ENCODE data around the gene MTCH1. TPM values are rescaled to one million over a fixed set of nuclear protein-coding genes. Genes with fewer than 3 reads are reported as not detected.
"Not testable (repeated sequence)": the region's sequence is repeated elsewhere in the genome, so short reads cannot be mapped to it uniquely, and the experiment has no call there.

The MTCH1 gene
- total RNA-seq, 2 experiments from 2014 or later: 135 to 139 TPM

- H3K9me3 Mint-ChIP-seq; DNase-seq; H3K36me3 Mint-ChIP-seq; H3K4me3 Mint-ChIP-seq; H3K27ac Mint-ChIP-seq; H3K4me1 Mint-ChIP-seq; ATAC-seq (ENCODE audit: low read depth); POLR2A ChIA-PET: not testable (repeated sequence)
- H3K27me3 Mint-ChIP-seq: peaks cover 26% of the 10 kb centered on the region
Observed at GRCh38 chr6:36941561-36941960, 44.4 kb downstream of the MTCH1 start.

GRCh38 chr6:36940027-36940426 lies 46.0 kb downstream of the MTCH1 start:
- no peak for ATAC-seq (ENCODE audit: low read depth)
- Mint-ChIP-seq H3K27me3 (peaks cover 34% of the 10 kb centered on the region), H3K4me3 (no peak overlapping the region), H3K4me1 (peaks cover 5% of the 10 kb centered on the region), H3K9me3 (no peaks in the 10 kb centered on the region), H3K27ac (no peak overlapping the region), H3K36me3 (no peaks in the 10 kb centered on the region)
- DNase-seq: no peak
- POLR2A ChIA-PET: no interaction called here

- H3K4me3 Mint-ChIP-seq; H3K27ac Mint-ChIP-seq; DNase-seq; POLR2A ChIA-PET; ATAC-seq (ENCODE audit: low read depth); H3K9me3 Mint-ChIP-seq; H3K4me1 Mint-ChIP-seq; H3K36me3 Mint-ChIP-seq: not testable (repeated sequence)
- peaks cover 29% of the 10 kb centered on the region for H3K27me3 Mint-ChIP-seq
Observed at GRCh38 chr6:36939005-36939404, 47.0 kb downstream of the MTCH1 start.

GRCh38 chr6:36938536-36938935 lies 47.5 kb downstream of the MTCH1 start:
- Mint-ChIP-seq H3K9me3 (no peaks in the 10 kb centered on the region), H3K36me3 (no peaks in the 10 kb centered on the region), H3K27ac (no peak overlapping the region), H3K27me3 (peaks cover 25% of the 10 kb centered on the region), H3K4me3 (no peak overlapping the region), H3K4me1 (peaks cover 7% of the 10 kb centered on the region)
- POLR2A ChIA-PET: no interaction called here
- ATAC-seq (ENCODE audit: low read depth) (no peak), DNase-seq (no peak)

GRCh38 chr6:36937896-36938295 lies 48.1 kb downstream of the MTCH1 start:
- ATAC-seq (ENCODE audit: low read depth) (no peak), DNase-seq (no peak)
- POLR2A ChIA-PET: interaction anchor here (1.2 kb wide), 1 partner anchor 25 kb away, joined by 4 read pairs; no protein-coding TSS in a partner anchor
- Mint-ChIP-seq H3K27me3 (peaks cover 20% of the 10 kb centered on the region), H3K4me3 (no peak overlapping the region), H3K9me3 (no peaks in the 10 kb centered on the region), H3K36me3 (peaks cover under 1% of the 10 kb centered on the region), H3K27ac (no peak overlapping the region), H3K4me1 (peaks cover 7% of the 10 kb centered on the region)

GRCh38 chr6:36936824-36937223 lies 49.2 kb downstream of the MTCH1 start:
- peaks cover 5% of the 10 kb centered on the region for H3K4me1 Mint-ChIP-seq
- H3K27ac Mint-ChIP-seq: no peak overlapping the region
- H3K36me3 Mint-ChIP-seq: peaks cover 1% of the 10 kb centered on the region
- POLR2A ChIA-PET: interaction anchor here (0.8 to 1.2 kb wide), 3 partner anchors 13 to 174 kb away, joined by 3 to 4 read pairs (median 3); no protein-coding TSS in a partner anchor
- peaks cover 18% of the 10 kb centered on the region for H3K27me3 Mint-ChIP-seq
- H3K4me3 Mint-ChIP-seq: no peak overlapping the region
- no peak for DNase-seq
- ATAC-seq (ENCODE audit: low read depth): no peak
- no peaks in the 10 kb centered on the region for H3K9me3 Mint-ChIP-seq

- peaks cover 14% of the 10 kb centered on the region for H3K27me3 Mint-ChIP-seq
- ATAC-seq (ENCODE audit: low read depth): no peak
- H3K27ac Mint-ChIP-seq: no peak overlapping the region
- H3K4me3 Mint-ChIP-seq: no peak overlapping the region
- peaks cover 1% of the 10 kb centered on the region for H3K36me3 Mint-ChIP-seq
- no peak for DNase-seq
- peaks cover 5% of the 10 kb centered on the region for H3K4me1 Mint-ChIP-seq
- POLR2A ChIA-PET: no interaction called here
- H3K9me3 Mint-ChIP-seq: no peaks in the 10 kb centered on the region
Observed at GRCh38 chr6:36934901-36935300, 51.1 kb downstream of the MTCH1 start.

GRCh38 chr6:36933519-36933918 lies 52.5 kb downstream of the MTCH1 start:
- DNase-seq: no peak
- no peak for ATAC-seq (ENCODE audit: low read depth)
- Mint-ChIP-seq H3K36me3 (peaks cover 1% of the 10 kb centered on the region), H3K27me3 (peaks cover 13% of the 10 kb centered on the region), H3K9me3 (no peaks in the 10 kb centered on the region), H3K4me3 (no peak overlapping the region), H3K27ac (no peak overlapping the region), H3K4me1 (peaks cover 5% of the 10 kb centered on the region)
- POLR2A ChIA-PET: no interaction called here

- no peak for ATAC-seq (ENCODE audit: low read depth)
- Mint-ChIP-seq H3K36me3 (peaks cover 1% of the 10 kb centered on the region), H3K9me3 (no peaks in the 10 kb centered on the region), H3K4me3 (no peak overlapping the region), H3K4me1 (peaks cover 5% of the 10 kb centered on the region), H3K27ac (no peak overlapping the region), H3K27me3 (peaks cover 13% of the 10 kb centered on the region)
- POLR2A ChIA-PET: no interaction called here
- DNase-seq: no peak
Observed at GRCh38 chr6:36933102-36933501, 52.9 kb downstream of the MTCH1 start.

- peaks cover 4% of the 10 kb centered on the region for H3K27me3 Mint-ChIP-seq
- H3K4me1 Mint-ChIP-seq: peaks cover 9% of the 10 kb centered on the region
- ATAC-seq (ENCODE audit: low read depth) (no peak), DNase-seq (no peak)
- no peak overlapping the region for H3K4me3 Mint-ChIP-seq
- H3K36me3 Mint-ChIP-seq: peaks cover 3% of the 10 kb centered on the region
- no peaks in the 10 kb centered on the region for H3K9me3 Mint-ChIP-seq
- H3K27ac Mint-ChIP-seq: no peak overlapping the region
- POLR2A ChIA-PET: no interaction called here
Observed at GRCh38 chr6:36930483-36930882, 55.5 kb downstream of the MTCH1 start.

- H3K27ac Mint-ChIP-seq: no peak overlapping the region
- no peaks in the 10 kb centered on the region for H3K9me3 Mint-ChIP-seq
- H3K4me1 Mint-ChIP-seq: peaks cover 13% of the 10 kb centered on the region
- no peaks in the 10 kb centered on the region for H3K27me3 Mint-ChIP-seq
- ATAC-seq (ENCODE audit: low read depth): no peak
- POLR2A ChIA-PET: no interaction called here
- peaks cover 6% of the 10 kb centered on the region for H3K36me3 Mint-ChIP-seq
- no peak overlapping the region for H3K4me3 Mint-ChIP-seq
- DNase-seq: no peak
Observed at GRCh38 chr6:36929607-36930006, 56.4 kb downstream of the MTCH1 start.

GRCh38 chr6:36929152-36929551 lies 56.8 kb downstream of the MTCH1 start:
- POLR2A ChIA-PET: no interaction called here
- Mint-ChIP-seq H3K27ac (no peak overlapping the region), H3K27me3 (no peaks in the 10 kb centered on the region), H3K4me1 (peaks cover 17% of the 10 kb centered on the region), H3K4me3 (no peak overlapping the region), H3K36me3 (peaks cover 6% of the 10 kb centered on the region), H3K9me3 (no peaks in the 10 kb centered on the region)
- DNase-seq (no peak), ATAC-seq (ENCODE audit: low read depth) (no peak)

- Mint-ChIP-seq H3K27ac (no peak overlapping the region), H3K4me3 (no peak overlapping the region), H3K9me3 (no peaks in the 10 kb centered on the region), H3K36me3 (peaks cover 6% of the 10 kb centered on the region), H3K27me3 (no peaks in the 10 kb centered on the region), H3K4me1 (peaks cover 17% of the 10 kb centered on the region)
- POLR2A ChIA-PET: no interaction called here
- ATAC-seq (ENCODE audit: low read depth) (no peak), DNase-seq (no peak)
Observed at GRCh38 chr6:36928547-36928918, 57.5 kb downstream of the MTCH1 start.

- Mint-ChIP-seq H3K9me3 (no peaks in the 10 kb centered on the region), H3K27me3 (no peaks in the 10 kb centered on the region), H3K4me1 (peaks cover 17% of the 10 kb centered on the region), H3K36me3 (peaks cover 6% of the 10 kb centered on the region), H3K4me3 (no peak overlapping the region), H3K27ac (no peak overlapping the region)
- DNase-seq (no peak), ATAC-seq (ENCODE audit: low read depth) (no peak)
- POLR2A ChIA-PET: no interaction called here
Observed at GRCh38 chr6:36927691-36928546, 58.1 kb downstream of the MTCH1 start.
